GM18507 (cell line): ENCODE results near the gene SLC35F6.
A peak's percentile ranks its signal among the peaks of the same experiment; 100 is the strongest.
"Not testable (repeated sequence)": the region's sequence is repeated elsewhere in the genome, so short reads cannot be mapped to it uniquely, and the experiment has no call there.

ENCODE experiments used
- DNase-seq: peaks from one replicate; pipeline ENCODE4 v3.0.0; 2011; ENCODE audit warnings: low read depth; ENCODE audit not compliant: insufficient read length; ENCODE audit errors: extremely low spot score
- FAIRE-seq: peaks from 2 replicates; lab custom pipeline; 2011; peaks lifted over from hg19 to GRCh38; lab: Jason Lieb, UNC

The SLC35F6 gene

GRCh38 chr2:26752656-26753055, 11.4 kb upstream of the SLC35F6 start:
- DNase-seq (no peak), FAIRE-seq (no peak)

GRCh38 chr2:26754539-26754938, 9.5 kb upstream of the SLC35F6 start:
- FAIRE-seq (no peak), DNase-seq (no peak)

GRCh38 chr2:26754972-26755670, 9.0 kb upstream of the SLC35F6 start:
- FAIRE-seq (no peak), DNase-seq (no peak)

- no peak for DNase-seq
- FAIRE-seq = no peak
Observed at GRCh38 chr2:26756337-26756736, 7.7 kb upstream of the SLC35F6 start.

GRCh38 chr2:26757873-26758789, 6.0 kb upstream of the SLC35F6 start:
- DNase-seq (no peak), FAIRE-seq (peak; percentile 75)

- FAIRE-seq = no peak
Observed at GRCh38 chr2:26758790-26759321, 5.2 kb upstream of the SLC35F6 start.

GRCh38 chr2:26759845-26760244, 4.2 kb upstream of the SLC35F6 start:
- FAIRE-seq (no peak), DNase-seq (no peak)

More at GRCh38 chr2:26758790-26759321, 5.2 kb upstream of the SLC35F6 start:
- DNase-seq = no peak

- not testable (repeated sequence) for DNase-seq, FAIRE-seq
Observed at GRCh38 chr2:26760991-26761390, 3.1 kb upstream of the SLC35F6 start.

- no peak for FAIRE-seq
- no peak for DNase-seq
Observed at GRCh38 chr2:26763019-26763418, 1.1 kb upstream of the SLC35F6 start.

- no peak for DNase-seq
- no peak for FAIRE-seq
Observed at GRCh38 chr2:26764906-26765305, 822 bp downstream of the SLC35F6 start.

- FAIRE-seq = no peak
- DNase-seq = no peak
Observed at GRCh38 chr2:26765475-26766200, 1.6 kb downstream of the SLC35F6 start.

GRCh38 chr2:26767129-26767528, 3.0 kb downstream of the SLC35F6 start:
- FAIRE-seq (no peak), DNase-seq (no peak)

GRCh38 chr2:26767894-26768487, 3.9 kb downstream of the SLC35F6 start:
- FAIRE-seq = no peak
- DNase-seq = no peak

GRCh38 chr2:26768759-26769088, 4.6 kb downstream of the SLC35F6 start:
- DNase-seq = no peak
- no peak for FAIRE-seq

- FAIRE-seq (no peak), DNase-seq (no peak)
Observed at GRCh38 chr2:26769089-26769761, 5.1 kb downstream of the SLC35F6 start.

- no peak for DNase-seq
- no peak for FAIRE-seq
Observed at GRCh38 chr2:26770986-26771586, 7.0 kb downstream of the SLC35F6 start.

GRCh38 chr2:26772064-26773001, 8.2 kb downstream of the SLC35F6 start:
- DNase-seq (no peak), FAIRE-seq (no peak)
